ENCODE data around the gene MIAT.

- no peak for TF ChIP-seq ZNF384 (IDR thresholded peaks at IDR 0.05)
- no peak for TF ChIP-seq SP1 (IDR thresholded peaks at IDR 0.05)
- no peak for TF ChIP-seq TARDBP (IDR thresholded peaks at IDR 0.05)
- no peak for TF ChIP-seq PKNOX1 (IDR thresholded peaks at IDR 0.05)
- no peak for TF ChIP-seq BHLHE40 (IDR thresholded peaks at IDR 0.05; ENCODE audit: borderline replicate concordance)
- TF ChIP-seq FOXK2 (IDR thresholded peaks at IDR 0.05), result no peak
- TF ChIP-seq SUZ12 (IDR thresholded peaks at IDR 0.05), result no peak
- TF ChIP-seq CTBP1 (IDR thresholded peaks at IDR 0.05; ENCODE audit: borderline replicate concordance), result no peak
- no peak for TF ChIP-seq L3MBTL2 (conservative IDR thresholded peaks at IDR 0.05)
- TF ChIP-seq FOXM1 (IDR thresholded peaks at IDR 0.05; ENCODE audit: borderline replicate concordance), result no peak
- TF ChIP-seq HDGF (IDR thresholded peaks at IDR 0.05; ENCODE audit: borderline replicate concordance), result no peak
- no peak for TF ChIP-seq ARNT (IDR thresholded peaks at IDR 0.05)
- no peak for TF ChIP-seq ELF4 (IDR thresholded peaks at IDR 0.05)
- no peak for TF ChIP-seq NFRKB (IDR thresholded peaks at IDR 0.05)
Measured at GRCh38 chr22:26609287-26609686, 48.1 kb upstream of the MIAT start.

Measured in HEK293T (cell line).